ENCODE measurements around the gene KRT81.
A peak's percentile ranks its signal among the peaks of the same experiment; 100 is the strongest.
"Not testable (repeated sequence)": the region's sequence is repeated elsewhere in the genome, so short reads cannot be mapped to it uniquely, and the experiment has no call there.

Gene KRT81

DNA sequence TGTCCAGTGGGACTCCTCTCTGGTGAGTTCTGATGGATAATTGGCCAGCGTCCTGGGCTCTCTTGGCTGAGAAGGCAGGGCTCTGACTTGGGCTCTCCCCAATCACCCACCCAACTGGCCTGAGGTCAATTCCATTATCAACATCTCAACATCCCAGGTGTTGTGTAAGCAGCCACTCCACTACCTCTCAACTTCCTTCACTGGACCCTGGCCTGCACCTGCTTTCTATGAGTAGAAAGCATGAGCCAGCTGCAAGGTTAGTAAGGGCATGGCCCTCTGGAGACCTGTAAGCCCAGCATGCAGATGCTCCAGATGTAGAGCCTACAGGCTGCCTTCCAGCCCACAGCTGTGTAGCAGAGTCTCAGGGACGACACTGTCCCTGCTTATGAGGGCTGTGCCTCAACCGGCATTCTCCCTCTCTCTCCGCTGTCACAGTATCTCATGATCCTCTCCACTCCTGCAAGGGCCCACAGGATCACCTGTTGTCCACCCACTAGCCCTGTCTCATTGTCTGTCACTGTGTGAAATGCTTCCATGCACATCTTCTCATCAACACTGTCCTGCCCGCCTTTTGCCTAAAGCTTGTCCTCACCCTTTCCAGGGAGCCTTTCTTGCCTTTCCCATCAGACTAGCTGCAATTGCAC, 5.4 kb upstream of the KRT81 start:
- no peak for DNase-seq (ENCODE audit: low spot score)

GRCh38 chr12:52295663-52296062, 4.3 kb upstream of the KRT81 start:
- DNase-seq (ENCODE audit: low spot score), result no peak

- DNase-seq (ENCODE audit: low spot score), result no peak
These were observed 3.5 kb upstream of the KRT81 start for GRCh38 chr12:52294803-52295202.

GRCh38 chr12:52293926-52294325, 2.6 kb upstream of the KRT81 start:
- DNase-seq (ENCODE audit: low spot score), result no peak

GRCh38 chr12:52290483-52291134, 725 bp downstream of the KRT81 start:
- not testable (repeated sequence) for DNase-seq (ENCODE audit: low spot score)

- not testable (repeated sequence) for DNase-seq (ENCODE audit: low spot score)
These were observed 3.2 kb downstream of the KRT81 start for GRCh38 chr12:52287816-52288805.

- not testable (repeated sequence) for DNase-seq (ENCODE audit: low spot score)
These were observed 4.2 kb downstream of the KRT81 start for GRCh38 chr12:52286857-52287785.

DNA sequence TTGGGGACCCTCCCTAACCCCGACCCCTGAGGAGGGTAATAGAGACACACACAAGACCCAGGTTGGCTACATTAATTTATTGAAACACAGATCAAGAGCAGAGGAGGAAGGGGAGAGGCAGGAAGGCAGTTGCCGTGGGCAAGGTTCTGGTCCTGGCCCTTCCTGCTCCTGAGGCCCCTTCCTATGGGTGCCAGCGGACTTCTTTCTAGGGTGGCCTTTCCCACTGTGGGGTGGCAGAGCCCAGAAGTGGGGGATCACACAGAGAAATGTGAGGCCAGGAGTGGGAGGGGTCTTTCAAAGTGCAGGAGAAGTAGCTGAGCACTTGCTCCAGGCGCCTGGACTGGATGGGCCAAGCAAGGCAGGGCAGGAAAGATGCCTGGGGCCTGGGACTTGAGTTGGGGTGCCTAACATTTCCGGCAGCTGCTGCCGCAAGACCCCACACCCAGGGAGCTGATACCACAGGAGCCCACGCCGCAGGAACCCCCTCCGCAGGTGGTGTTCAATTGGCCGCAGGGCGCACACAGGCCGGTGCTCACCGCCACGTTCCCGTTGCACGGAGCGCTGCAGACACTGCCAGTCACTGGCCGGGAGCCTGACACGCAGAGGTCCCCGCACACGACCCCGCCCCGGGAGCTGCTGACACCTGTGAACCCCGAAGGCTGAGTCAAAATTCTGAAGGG, 5.3 kb downstream of the KRT81 start:
- DNase-seq (ENCODE audit: low spot score), result no peak

DNA sequence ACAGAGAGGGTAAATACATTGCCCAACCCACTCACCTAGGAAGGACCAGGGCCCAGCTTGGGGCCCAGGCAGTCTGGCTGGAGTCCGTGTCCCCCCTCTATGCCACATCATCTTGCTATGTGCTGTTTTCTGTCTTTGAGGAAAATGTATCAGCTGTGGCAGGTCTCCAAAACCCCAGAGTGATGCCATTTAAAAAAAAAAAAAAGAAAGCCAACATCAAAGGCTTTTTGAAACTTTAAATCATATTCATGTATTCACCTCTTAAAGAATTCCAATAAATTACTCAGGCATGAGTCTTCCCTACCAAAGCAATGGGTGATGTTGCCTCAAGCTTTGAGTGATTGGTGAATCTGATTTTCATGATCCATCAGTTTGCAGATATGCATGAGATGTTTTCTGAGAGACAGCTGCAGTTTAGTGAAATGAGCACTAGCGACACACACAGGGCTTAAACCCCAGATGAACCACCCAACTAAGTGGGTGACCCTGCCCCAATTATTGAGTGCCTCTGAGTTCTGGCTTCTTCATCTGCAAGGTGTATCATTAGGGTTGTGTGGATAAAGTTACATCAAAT, 6.1 kb downstream of the KRT81 start:
- no peak for DNase-seq (ENCODE audit: low spot score)

DNA sequence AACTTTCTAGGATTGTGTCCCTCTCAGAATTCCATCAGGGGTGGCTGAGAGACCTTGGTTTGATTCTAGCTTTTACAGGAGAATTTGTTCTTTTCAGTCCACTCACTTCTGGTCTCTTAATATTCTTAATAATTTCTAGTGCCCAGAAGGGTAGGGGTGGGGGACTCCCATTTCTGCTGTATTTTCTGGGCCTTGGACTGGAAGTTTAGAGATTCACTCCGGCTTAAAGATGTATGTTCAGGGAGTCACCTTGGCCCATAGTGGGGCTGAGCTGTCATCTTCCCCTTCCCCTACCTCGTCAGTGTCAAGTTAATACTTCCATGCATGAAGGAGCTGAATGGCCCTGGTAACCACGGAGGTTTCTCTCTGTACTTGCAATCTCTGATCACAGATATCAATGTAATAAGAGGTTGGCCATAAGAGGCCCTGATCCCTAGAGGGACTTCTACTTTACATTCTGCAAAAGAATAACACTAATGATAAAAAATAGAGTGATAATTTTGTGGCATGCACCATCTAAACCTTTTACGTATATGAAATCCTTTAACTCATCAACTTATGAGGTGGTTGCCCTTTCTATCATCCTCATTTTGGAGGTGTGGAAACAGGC, 6.7 kb downstream of the KRT81 start:
- no peak for DNase-seq (ENCODE audit: low spot score)

DNA sequence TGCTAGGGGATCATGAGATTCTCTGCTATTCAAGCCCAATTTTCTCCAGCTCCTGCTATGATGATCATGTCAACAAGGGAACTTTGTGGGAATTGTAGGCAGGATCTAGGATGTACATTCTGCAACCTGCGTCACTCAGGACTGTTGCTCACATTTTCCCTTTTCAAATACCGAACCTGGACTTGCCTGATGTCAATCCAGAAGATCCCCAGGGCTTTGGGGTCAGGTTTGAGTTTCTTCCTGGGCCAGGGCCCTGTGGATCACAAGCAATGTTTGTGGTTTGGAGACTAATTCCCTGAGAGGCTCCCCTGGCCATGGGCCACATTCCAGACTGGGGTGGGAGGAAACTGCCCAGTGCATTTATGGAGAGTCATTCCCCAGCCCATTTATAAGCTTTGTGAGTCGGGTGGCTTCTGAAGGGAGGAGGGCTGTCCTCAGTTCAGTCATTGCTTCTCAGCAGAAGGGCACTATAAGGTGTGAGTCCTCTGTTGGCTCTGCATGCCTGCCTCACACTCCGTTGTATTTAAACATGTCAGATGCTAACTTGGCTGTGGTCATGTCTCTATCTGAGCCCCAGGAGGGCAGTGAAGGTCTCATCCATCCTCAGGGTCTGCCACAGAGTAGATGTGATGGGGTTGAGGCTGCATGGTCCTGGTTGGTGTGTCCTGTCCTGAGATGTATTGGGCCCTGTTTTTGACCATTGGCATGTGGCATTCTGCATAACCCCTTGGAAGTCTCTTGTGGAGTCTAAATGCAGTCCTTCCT, 10.4 kb downstream of the KRT81 start:
- DNase-seq (ENCODE audit: low spot score), result no peak

DNA sequence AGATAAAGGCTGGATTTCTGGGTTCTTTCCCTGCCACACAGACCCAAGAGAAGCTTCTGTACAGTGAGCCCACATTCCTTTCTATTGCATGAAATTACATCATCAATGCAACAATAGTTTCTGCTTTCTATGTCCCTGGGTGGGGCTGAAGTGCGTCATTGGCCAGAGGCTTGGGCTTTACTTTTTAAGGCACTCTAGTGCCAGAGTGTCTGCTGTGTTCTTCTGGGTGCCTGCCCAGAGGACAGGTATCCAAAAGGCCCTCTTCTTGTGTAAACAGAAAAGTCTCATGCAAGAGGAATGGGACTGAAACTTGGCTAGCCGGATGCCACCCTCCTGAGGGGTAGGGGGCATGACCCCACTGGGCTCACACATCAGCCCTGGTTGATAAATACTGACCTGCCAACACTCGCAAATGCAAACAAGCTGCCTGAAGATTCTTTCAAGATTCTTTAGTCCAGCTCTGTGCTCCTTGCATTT, 11.0 kb downstream of the KRT81 start:
- no peak for DNase-seq (ENCODE audit: low spot score)

GRCh38 chr12:52279422-52280318, 11.7 kb downstream of the KRT81 start:
- no peak for DNase-seq (ENCODE audit: low spot score)

DNA sequence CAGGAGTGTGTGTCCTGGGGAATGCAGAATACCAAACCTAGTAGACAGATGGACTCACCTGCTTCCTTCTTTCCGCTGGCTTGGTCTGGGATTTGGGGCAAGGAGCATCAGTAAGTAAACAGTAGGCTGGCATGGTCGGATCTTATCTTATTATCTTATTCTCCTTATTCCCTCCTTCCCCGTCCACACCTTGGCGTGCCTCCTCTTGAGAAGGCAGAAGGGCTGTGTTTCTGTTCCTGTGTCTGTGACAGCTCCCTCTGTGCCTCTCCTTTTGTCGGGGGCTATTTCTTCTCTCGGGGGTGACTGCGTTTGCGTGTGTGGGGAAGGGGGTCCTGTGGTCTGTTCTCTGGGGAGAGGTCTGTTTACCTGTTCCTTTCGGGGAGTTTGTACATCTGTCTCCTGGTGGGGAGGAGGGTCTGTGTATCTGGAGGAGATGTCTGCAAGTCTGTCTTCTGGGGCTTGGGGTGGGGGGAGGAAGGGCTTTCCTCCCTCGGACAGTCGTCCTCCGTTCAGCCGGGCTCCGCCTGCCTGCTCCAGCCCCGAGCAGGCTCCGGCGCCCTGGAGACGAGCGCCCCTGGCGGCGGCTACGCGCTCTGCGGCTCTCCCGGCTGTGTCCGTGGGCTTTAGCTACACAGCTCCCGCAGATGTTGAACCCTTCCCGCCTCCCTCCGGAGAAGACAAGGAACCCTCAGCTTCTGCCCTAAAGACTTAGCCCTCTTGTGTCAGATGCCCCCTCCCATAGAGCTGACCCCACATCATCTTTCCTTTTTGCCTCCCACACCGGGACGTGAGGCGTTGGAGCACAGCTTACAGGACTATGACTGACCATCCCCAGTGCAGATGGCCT, 12.5 kb downstream of the KRT81 start:
- peak; percentile 51 for DNase-seq (ENCODE audit: low spot score)

DNA sequence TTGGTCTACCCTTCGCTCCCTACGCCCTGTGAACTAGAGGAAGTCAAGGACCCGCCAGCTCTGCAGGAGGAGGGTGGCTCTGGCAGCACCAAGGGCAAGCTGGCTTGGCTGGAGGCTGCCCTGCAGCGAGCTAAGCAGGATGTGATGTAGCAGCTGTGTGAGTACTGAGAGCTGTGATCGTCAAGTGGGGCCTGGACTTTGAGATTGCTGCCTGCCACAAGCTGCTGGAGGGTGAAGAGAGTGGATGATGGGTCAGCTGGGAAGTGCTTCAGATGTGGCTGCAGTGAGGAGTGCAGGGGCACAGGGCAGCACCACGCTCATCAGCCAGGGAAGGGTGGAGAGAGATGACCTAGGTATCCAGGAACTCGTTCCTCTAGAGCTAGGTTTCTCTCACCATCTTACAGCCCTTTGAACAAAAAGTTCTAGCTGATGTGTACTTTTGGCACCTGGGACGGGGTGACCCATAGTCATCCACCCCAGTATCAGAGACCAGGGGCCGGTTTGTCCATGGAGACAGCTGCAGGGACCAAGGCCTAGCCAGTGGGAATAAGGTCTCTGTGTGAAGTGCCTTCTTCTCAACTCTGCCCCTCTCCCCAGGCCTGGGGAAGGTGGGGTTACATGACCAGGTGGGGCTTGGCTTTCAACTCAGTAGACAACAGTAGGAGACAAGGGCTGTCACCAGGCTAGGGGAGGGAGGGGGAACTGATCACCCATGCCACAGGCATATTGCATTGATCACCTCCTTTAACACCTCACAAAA, 13.7 kb downstream of the KRT81 start:
- no peak for DNase-seq (ENCODE audit: low spot score)

- no peak for DNase-seq (ENCODE audit: low spot score)
These were observed 15.6 kb downstream of the KRT81 start for GRCh38 chr12:52275686-52276085.

All from hematopoietic multipotent progenitor cell treated with erythropoietin and hydrocortisone succinate and interleukin-3 and kit ligand, for 17 days (in vitro differentiated cells).